NCI-H446 treated with DMSO at 0.1 percent for 48 hours (cell line): ENCODE results near the gene CKAP5.

Experiments
- DNase-seq: peaks from one replicate; lab custom pipeline; 2025; lab: John Stamatoyannopoulos, UW

CKAP5 gene

DNA sequence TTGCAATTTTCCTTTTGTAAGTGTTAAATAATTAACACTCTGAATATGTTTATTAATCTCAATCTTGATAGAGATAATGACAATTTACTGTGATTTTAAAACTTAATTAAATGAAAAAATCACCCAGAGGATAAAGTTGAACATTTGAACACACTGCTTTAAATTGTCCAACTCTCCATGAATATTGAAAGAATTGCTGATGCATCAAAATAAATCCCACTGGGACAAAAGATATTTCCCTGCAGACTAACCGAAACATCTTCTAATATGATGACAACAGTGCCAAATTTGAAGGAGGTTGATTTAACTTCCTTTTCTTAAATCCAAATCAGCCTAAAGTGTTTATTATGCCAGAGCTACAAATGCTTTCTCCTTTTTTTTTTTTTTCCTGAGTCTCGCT lies 79.4 kb downstream of the CKAP5 start:
- no peak for DNase-seq

DNA sequence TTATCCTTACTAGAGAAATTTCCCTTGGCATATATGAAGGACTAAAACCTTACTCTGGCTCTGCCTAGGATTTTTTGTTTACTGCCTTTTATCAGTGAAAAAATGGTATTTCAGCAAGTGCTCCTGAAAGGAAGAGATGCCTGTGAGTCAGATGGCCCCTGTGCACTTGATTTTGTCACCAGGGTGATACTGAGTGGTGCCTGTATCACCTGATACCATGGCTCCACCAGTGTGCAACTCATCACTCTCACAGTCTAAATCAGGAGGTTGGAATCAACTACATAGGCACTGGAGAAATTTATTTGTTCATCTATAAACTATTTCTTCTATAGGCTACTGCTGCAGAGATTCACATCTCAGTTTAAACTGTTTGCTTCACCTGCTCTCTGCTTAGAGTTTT lies 83.8 kb downstream of the CKAP5 start:
- DNase-seq: no peak

DNA sequence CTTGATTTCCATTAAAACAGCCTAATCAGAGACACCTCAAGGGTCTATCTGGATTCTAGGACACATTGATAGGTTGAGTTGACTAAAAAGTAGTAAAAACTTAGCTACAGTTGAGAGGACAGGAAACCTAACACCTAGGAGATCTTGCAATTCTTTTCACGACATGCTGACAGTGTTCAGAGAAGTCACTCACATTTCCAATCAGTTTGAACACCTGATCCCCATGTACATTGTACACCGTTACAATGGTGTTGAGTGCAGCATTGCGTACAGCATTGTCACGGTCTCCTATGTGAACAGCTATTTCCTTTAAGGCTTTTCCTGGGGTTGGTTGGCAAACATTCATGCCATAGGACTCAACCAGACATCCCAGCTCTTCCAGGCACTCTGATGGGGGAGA lies 84.3 kb downstream of the CKAP5 start:
- DNase-seq: no peak

DNA sequence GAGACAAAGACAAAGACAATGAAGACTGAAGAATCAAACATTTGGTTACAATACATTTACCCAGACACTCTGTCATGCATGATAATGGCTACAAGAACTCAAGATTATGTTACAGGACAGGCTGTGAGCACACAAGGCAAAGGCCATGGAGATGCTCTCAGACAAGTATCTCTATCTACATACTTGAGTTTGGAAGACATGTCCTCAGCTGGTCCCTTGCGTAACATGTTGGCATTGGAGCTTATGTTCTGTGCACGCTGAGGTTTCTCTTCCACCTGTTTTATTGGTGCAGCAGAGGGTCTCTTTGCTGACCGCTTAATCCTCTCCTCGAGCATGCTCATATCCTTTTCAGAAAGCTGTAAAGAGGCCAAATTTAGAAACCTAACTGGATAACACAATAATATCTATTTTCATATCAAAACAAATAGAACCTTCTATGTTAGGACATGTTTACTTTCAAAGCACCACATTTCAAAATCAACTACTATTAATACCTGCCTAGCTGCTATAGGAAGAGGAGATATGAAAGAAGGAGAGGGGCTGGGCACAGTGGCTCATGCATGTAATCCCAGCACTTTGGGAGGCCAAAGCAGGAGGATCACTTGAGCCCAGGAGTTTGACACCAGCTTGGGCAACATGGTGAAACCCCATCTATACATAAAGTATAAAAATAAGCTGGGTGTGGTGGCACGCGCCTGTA lies 85.5 kb downstream of the CKAP5 start:
- DNase-seq: no peak

DNA sequence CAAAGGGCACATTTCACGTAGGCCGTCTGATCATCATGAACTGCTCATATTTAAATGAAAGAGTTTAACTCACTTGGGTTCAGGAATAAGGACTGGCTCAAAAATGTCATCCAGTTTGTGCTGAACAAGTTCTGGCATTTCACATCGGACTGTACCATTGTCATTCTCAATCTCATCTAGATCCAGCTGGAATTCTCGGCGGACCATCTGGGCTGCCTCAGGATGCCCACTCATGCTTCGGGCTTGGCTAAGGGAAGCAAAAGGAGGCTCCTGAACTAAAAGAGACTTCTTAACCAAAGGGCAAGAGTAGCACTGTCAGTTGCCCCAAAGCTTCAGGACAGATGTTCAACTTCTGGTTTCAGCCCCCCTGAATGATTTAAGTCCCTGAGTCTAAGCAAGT lies 86.9 kb downstream of the CKAP5 start:
- no peak for DNase-seq

DNA sequence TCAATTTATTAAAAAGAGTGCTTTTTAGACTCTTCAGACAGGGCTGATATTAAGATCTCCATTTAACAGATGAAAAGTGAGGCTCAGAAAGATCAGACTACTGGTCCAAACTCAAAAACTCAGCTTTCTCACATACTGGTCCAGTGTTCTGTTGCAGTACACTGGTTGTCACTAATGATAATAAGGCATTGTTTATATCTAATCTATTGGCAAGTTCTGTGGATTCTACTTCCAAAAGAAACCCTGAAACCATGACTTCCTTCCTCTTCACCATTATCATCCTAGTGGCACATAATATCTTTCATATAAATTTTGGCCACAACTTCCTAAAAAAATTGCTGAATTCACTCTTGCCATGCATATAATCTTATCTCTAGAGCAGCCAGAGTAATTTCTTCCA lies 90.1 kb downstream of the CKAP5 start:
- no peak for DNase-seq

DNA sequence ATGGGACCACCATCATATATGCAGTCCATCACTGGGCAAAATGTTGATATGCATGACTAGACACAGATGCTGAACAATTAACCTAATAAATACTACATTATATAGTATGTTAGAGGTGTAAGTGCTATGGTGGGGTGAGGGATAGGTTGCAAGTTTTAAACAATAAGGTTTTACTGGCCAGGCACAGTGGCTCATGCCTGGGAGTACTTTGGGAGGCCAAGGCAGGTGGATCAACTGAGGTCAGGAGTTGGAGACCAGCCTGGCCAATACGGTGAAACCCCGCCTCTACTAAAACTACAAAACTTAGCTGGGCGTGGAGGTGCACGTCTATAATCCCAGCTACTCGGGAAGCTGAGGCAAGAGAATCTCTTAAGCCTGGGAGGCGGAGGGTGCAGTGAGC lies 98.9 kb downstream of the CKAP5 start:
- no peak for DNase-seq

DNA sequence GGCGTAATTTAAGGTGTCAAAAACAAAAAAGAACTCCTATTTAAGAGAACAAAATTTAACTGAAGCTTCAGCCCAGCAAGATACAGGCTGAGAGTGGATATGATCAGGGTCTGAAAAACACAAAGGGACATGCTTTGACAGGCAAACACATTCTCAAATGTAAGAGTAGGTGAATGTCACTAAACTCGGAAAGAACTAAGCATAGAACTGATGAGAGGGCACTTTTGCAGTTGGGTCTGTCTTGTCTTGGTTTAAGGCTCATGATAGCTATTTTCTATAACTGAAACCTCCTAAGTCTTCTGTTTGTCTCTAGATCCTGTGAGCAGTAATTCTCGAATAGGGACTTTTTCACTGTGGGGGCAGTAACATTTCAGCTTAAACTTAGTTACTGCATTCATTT lies 100.1 kb downstream of the CKAP5 start:
- no peak for DNase-seq

DNA sequence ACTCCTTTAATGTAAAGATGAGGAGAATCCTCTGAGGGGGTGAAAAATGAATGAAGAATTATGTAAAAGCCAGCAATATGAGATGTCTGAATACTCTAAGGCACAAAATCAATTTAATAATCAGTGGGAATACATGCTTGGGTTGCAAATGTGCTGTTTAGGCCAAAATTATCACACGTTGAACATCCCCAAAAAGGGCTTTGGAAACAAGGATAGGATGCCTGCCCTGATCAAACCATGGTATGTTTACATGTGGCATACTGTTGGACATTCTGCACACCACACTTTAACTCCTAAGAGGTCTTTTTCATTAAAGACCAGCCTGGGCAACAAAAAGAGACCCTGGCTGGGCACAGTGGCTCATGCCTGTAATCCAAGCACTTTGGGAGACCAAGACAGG lies 100.8 kb downstream of the CKAP5 start:
- DNase-seq: no peak

DNA sequence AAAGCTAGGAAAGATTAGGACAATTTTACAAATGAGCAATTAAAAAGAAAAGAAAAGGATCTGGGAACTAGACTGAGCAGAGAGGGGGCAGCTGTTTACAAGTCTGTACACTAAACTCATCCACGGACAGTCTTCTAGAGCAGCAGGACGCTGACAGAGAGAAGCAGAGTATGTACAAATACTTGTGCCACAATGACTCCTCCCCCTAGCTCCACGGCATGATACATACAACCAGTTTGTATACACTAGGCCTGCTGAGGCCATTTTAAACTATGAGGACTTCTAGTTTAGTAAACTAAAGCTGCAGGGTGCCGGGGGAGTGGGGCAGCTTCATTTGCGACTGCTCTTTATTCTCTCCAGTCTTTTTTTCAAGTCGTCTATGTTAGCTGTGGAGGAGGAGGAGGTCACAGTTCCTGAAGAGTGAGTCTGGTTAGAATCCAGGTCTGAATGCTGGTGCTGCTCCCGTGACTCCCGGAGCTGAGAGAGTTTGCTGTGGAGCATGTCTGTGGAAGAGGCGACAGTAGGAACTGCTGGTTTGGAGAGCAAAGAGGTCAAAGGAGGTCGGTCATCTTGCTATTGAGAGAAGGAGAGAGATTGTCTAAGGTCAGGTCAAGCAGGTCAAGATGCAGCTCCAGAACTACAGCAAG lies 102.3 kb downstream of the CKAP5 start:
- no peak for DNase-seq

DNA sequence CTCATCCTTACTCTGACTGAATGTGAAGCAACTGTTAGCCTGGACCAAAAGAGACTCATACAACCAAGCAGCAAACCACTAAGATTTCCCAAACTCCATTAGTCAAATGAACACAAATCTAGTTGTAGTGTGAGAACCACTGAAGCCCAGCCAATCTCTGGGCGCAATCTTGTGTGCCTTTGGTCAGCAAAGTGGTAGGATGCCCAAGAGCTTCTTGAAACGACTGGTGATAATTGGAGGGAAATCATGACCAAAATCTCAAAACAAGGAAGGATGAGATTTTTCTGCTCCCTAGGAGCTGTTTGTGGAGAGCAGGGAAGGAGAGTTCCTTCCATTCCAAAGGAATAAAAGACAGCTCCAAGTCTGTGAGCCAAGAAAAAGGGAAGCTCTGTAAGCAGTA lies 103.0 kb downstream of the CKAP5 start:
- DNase-seq: no peak

DNA sequence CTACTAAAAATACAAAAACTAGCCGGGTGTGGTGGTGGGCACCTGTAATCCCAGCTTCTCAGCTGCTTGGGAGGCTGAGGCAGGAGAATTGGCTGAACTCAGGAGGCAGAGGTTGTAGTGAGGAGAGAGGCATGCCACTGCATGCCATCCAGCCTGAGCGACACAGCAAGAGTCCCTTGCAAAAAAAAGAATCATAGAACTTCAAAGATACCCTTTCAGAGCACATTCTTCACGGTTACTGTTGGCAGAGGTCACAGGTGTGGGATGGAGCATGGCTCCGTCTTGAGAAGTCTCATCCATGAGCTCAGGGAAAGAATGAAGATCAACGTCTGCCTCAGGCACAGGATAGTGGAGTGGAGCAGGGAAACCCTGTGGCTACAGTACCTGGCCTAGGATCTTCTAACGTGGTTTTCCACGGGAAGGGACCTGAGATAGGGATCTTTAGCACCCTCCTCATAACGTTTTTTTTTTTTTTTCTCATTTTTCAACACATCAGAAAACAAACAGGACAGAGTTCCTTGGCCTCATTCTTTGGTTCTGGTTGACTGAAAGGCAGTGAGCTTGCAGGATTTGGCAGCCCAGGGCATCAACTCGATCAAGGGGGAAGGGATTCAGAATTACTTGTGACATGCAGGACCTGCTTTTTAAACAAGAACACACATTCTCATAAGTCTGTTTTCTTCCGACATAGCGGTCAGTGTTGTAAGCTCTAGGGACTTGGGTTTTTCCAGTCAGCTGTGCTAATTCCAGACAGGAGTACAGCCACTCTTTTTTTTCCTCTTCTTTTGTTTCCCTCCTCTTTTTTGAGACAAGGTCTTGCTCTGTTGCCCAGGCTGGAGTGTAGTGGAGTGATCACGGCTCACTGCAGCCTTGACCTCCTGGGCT lies 104.2 kb downstream of the CKAP5 start:
- DNase-seq: no peak

DNA sequence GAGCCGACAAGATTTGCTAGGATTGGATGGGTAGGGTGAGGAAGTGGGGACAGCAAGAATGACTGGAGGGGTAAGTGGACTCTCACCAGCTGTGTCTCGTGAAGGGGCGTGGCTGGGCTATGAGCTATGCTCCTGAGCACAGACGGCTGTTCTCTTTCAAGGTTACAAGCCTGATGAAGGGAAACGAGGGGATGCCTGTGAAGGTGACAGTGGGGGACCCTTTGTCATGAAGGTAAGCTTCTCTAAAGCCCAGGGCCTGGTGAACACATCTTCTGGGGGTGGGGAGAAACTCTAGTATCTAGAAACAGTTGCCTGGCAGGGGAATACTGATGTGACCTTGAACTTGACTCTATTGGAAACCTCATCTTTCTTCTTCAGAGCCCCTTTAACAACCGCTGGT lies 107.2 kb downstream of the CKAP5 start:
- no peak for DNase-seq

DNA sequence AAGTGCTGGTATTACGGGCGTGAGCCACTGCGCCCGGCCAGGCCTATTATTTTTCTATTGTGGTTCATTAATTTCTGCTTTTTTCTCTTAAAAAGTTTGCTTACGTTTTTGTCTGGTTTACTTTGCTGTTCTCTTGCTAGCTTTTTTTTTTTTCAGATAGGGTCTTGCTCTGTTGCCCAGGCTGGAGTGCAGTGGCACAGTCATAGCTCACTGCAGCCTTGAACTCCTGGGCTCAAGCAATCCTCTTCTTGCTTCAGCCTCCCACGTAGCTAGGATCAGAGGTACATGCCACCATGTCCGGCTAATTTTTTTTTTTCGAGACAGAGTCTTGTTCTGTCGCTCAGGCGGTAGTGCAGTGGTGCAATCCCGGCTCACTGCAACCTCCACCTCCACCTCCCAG lies 108.4 kb downstream of the CKAP5 start:
- no peak for DNase-seq

DNA sequence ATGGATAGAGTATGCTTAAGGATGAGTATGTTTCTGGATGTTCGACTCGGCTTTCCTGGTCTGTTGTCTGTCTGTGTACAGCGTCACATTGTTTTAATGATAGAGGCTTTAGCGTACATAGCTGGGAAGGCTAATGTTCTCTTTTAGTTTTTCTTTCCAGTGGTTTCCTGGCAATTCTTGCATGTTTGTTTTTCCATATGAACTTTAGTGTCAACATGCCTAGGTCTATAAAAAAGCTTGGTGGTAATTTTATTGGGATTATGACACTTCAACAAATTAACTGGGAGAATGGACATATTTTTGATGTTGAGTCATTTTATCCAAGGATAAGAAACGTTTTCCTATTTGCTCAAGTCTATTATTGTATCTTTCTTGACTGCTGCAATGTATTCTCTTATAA lies 109.5 kb downstream of the CKAP5 start:
- DNase-seq: no peak

DNA sequence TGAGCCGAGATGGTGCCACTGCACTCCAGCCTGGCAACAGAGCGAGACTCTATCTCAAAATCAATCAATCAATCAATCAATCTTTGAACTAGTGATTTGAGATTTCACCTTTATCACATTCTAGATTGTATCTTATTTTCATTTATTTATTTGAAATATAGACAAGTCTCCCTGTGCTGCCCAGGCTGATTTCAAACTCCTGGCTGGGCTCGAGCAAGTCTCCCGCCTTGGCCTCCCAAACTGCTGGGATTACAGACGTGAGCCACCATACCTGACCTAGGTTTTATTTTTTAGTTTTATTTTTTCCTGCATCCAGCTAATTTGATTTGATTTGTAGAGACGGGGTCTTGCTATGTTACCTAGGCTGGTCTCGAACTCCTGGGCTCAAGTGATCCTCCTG lies 109.9 kb downstream of the CKAP5 start:
- DNase-seq: no peak

DNA sequence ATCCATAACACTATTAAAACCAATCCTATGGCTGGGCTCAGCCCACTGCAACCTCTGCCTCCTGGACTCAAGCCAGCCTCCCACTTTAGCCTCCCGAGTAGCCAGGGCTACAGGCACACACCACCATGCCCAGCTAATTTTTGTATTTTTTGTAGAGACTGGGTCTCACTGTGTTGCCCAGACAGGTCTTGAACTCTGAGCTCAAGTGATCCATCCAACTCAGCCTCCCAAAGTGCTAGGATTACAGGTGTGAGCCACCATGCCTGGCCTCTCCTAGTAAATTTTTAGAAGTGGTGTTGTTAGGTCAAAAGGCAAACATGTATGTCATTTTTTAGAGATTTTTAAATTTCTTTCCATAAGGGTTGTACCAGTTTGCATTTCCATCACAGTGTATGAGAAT lies 112.8 kb downstream of the CKAP5 start:
- no peak for DNase-seq

DNA sequence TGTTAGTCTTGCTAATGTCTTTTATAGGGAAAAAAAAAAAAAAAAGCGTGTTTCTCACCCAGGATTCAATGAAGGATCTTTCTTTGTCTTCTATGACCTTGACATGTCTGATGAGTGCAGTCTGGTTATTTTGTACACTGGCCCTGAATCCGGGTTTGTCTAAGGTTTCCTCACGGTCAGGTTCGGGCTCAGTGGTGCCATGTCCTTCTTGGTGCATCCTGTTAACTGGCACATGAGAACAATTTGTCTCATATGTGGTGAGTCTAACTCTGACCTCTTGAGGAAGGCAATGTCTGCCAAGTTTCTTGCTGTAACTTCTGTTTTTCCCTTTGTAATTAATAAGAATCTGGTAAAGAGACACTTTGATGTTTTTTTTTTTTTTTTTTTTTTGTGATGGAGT lies 114.5 kb downstream of the CKAP5 start:
- DNase-seq: no peak

DNA sequence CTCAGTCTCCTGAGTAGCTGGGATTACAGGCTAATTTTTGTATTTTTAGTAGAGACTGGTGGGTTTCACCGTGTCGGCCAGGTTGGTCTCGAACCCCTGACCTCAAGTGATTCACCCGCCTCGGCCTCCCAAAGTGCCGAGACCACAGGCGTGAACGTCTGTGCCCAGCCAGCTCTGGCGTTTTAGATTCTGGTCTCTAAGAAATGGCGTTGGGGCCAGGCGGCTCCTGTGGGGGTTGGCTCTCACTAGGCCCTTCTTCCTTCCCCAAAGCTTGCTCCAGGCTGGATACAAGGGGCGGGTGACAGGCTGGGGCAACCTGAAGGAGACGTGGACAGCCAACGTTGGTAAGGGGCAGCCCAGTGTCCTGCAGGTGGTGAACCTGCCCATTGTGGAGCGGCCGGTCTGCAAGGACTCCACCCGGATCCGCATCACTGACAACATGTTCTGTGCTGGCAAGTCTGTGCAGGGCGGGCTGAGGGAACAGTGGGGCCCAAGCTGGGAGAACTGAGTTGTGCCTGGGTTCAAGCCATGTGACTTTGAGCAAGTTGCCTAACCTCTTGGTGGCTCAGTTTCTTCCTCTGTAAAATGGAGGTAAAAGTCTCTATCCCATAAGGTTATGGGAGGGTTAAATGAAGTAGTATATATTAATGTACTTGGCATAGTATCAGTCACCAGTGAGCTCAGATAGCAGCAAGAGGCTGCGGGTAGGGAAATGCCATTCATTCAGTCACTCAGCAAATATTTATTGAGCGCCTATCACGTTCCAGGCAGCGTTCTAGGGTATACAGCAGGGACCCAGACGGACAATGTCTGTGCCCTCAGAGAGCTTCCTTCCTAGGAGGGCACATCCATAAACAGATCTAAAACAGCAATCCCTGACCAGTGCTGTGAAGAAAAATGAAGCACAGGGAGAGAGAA lies 116.7 kb downstream of the CKAP5 start:
- DNase-seq: no peak

DNA sequence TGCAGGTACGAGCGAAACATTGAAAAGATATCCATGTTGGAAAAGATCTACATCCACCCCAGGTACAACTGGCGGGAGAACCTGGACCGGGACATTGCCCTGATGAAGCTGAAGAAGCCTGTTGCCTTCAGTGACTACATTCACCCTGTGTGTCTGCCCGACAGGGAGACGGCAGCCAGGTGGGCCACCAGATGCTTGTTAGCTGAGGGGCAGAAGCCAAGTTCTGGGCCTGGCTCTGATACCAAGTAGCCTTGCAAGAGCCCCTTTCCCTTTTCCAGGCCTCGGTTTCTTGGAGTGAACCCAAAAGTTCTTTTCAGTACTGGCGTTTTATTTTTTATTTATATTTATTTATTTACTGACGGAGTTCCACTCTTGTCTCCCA lies 117.4 kb downstream of the CKAP5 start:
- DNase-seq: no peak

DNA sequence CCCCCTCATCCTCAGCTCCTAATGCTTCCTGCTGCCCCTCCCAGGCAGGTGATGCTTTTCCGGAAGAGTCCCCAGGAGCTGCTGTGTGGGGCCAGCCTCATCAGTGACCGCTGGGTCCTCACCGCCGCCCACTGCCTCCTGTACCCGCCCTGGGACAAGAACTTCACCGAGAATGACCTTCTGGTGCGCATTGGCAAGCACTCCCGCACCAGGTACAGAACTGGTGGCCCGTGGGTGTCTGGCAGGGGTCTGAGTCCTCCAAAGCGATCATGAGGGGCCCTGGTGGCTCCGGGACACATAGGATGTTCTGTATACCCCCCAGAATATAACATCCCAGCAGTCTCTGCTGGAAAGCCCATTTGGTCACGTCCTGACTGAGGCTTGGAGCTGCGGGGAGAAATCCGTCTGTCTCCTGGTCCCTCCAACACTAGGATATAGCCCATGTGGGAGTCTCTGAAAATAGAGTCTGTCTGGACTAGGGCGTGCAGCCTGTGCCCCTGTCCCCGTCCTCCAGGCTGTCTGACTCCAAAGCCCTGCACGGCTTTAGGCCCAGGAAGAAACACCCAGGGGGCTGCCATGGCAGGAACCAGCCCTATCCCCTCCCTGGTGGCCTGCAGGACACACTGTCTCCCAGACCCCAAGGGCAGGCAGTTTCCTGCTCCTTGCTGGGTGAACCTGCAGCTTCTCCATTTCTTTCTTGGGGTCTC lies 118.0 kb downstream of the CKAP5 start:
- no peak for DNase-seq
